Memory B cell (primary cell): Measurements from ENCODE around the gene SLC2A9.

Experiments
- ATAC-seq: fragments of 150-1000 bp; cut with Tn5 transposase; 2 replicates; pipeline ENCODE4 v1.10.0; 2021; ENCODE audit warnings: low read depth, mild to moderate bottlenecking, moderate library complexity
- DNase-seq, 2 donors: peaks; one replicate each; pipeline ENCODE4 v3.0.0; 2022; ENCODE audit warnings: low spot score in 2 of 2
- H3K27ac Mint-ChIP-seq: one replicate; pipeline ENCODE4 v1.8.0; 2022; ENCODE audit warnings: mild to moderate bottlenecking, moderate library complexity, mixed read lengths
- H3K27me3 Mint-ChIP-seq: one replicate; pipeline ENCODE4 v1.8.0; 2022; ENCODE audit warnings: mixed read lengths
- H3K36me3 Mint-ChIP-seq: one replicate; pipeline ENCODE4 v1.8.0; 2022; ENCODE audit warnings: mild to moderate bottlenecking, mixed read lengths
- H3K4me1 Mint-ChIP-seq: one replicate; pipeline ENCODE4 v1.8.0; 2022; ENCODE audit warnings: mixed read lengths
- H3K4me3 Mint-ChIP-seq: one replicate; pipeline ENCODE4 v1.8.0; 2022; ENCODE audit warnings: mild to moderate bottlenecking, moderate library complexity, mixed read lengths
- H3K9me3 Mint-ChIP-seq: one replicate; pipeline ENCODE4 v1.8.0; 2022; ENCODE audit warnings: mixed read lengths

SLC2A9 gene

GRCh38 chr4:10020871-10021652, at the start of gene SLC2A9:
Gene SLC2A9 (minus strand): TSS chr4:10021497. CDS start chr4:10021429, 68 bp downstream.
- DNase-seq = no peak
- no peak for ATAC-seq
- peaks cover 24% of the 10 kb centered on the region for H3K4me1 Mint-ChIP-seq

GRCh38 chr4:10069075-10069642, 47.9 kb upstream of the SLC2A9 start:
- Mint-ChIP-seq H3K36me3 (peaks cover 18% of the 10 kb centered on the region), H3K27ac (no peak overlapping the region), H3K27me3 (no peaks in the 10 kb centered on the region), H3K4me3 (no peak overlapping the region), H3K4me1 (peaks cover 2% of the 10 kb centered on the region), H3K9me3 (no peaks in the 10 kb centered on the region)
- no peak for DNase-seq
- no peak for ATAC-seq

More at GRCh38 chr4:10020871-10021652, at the start of gene SLC2A9:
- H3K36me3 Mint-ChIP-seq = no peaks in the 10 kb centered on the region
- no peaks in the 10 kb centered on the region for H3K9me3 Mint-ChIP-seq
- no peak within 1 kb of the TSS for H3K4me3 Mint-ChIP-seq
- H3K27me3 Mint-ChIP-seq = no peaks in the 10 kb centered on the region
- H3K27ac Mint-ChIP-seq = no peak within 1 kb of the TSS

GRCh38 chr4:10066670-10067651, 45.7 kb upstream of the SLC2A9 start:
- Mint-ChIP-seq H3K27ac (no peak overlapping the region), H3K9me3 (no peaks in the 10 kb centered on the region), H3K4me1 (no peaks in the 10 kb centered on the region), H3K4me3 (no peak overlapping the region), H3K36me3 (peaks cover 16% of the 10 kb centered on the region), H3K27me3 (no peaks in the 10 kb centered on the region)
- DNase-seq = no peak
- no peak for ATAC-seq

- Mint-ChIP-seq H3K27me3 (no peaks in the 10 kb centered on the region), H3K27ac (no peak overlapping the region), H3K36me3 (peaks cover 23% of the 10 kb centered on the region), H3K4me1 (peaks cover 2% of the 10 kb centered on the region), H3K4me3 (no peak overlapping the region), H3K9me3 (no peaks in the 10 kb centered on the region)
- DNase-seq = no peak
- no peak for ATAC-seq
These were observed 44.9 kb upstream of the SLC2A9 start for GRCh38 chr4:10066206-10066605.

- H3K27me3 Mint-ChIP-seq = no peaks in the 10 kb centered on the region
- no peak for ATAC-seq
- H3K4me1 Mint-ChIP-seq = peaks cover 2% of the 10 kb centered on the region
- H3K36me3 Mint-ChIP-seq = peaks cover 23% of the 10 kb centered on the region
- DNase-seq = no peak
- no peak overlapping the region for H3K27ac Mint-ChIP-seq
- no peak overlapping the region for H3K4me3 Mint-ChIP-seq
- H3K9me3 Mint-ChIP-seq = no peaks in the 10 kb centered on the region
These were observed 42.4 kb upstream of the SLC2A9 start for GRCh38 chr4:10063544-10064300.

GRCh38 chr4:10061650-10062415, 40.5 kb upstream of the SLC2A9 start:
- no peak overlapping the region for H3K4me3 Mint-ChIP-seq
- H3K27me3 Mint-ChIP-seq = no peaks in the 10 kb centered on the region
- H3K9me3 Mint-ChIP-seq = no peaks in the 10 kb centered on the region
- peaks cover 2% of the 10 kb centered on the region for H3K4me1 Mint-ChIP-seq
- DNase-seq (no peak), ATAC-seq (no peak)
- peaks cover 22% of the 10 kb centered on the region for H3K36me3 Mint-ChIP-seq
- peak overlapping the region; percentile 48 for H3K27ac Mint-ChIP-seq

- Mint-ChIP-seq H3K4me3 (no peak overlapping the region), H3K4me1 (peaks cover 5% of the 10 kb centered on the region), H3K36me3 (peaks cover 26% of the 10 kb centered on the region), H3K27ac (no peak overlapping the region), H3K27me3 (no peaks in the 10 kb centered on the region), H3K9me3 (no peaks in the 10 kb centered on the region)
- DNase-seq = no peak
- no peak for ATAC-seq
These were observed 37.1 kb upstream of the SLC2A9 start for GRCh38 chr4:10058371-10058770.

- Mint-ChIP-seq H3K4me3 (no peak overlapping the region), H3K9me3 (no peaks in the 10 kb centered on the region), H3K27ac (no peak overlapping the region), H3K27me3 (no peaks in the 10 kb centered on the region), H3K4me1 (peaks cover 5% of the 10 kb centered on the region), H3K36me3 (peaks cover 30% of the 10 kb centered on the region)
- ATAC-seq (no peak), DNase-seq (no peak)
These were observed 35.7 kb upstream of the SLC2A9 start for GRCh38 chr4:10057023-10057395.

GRCh38 chr4:10056334-10057022, 35.2 kb upstream of the SLC2A9 start:
- no peak for DNase-seq
- no peaks in the 10 kb centered on the region for H3K9me3 Mint-ChIP-seq
- H3K27ac Mint-ChIP-seq = no peak overlapping the region
- no peak for ATAC-seq
- H3K36me3 Mint-ChIP-seq = peaks cover 29% of the 10 kb centered on the region
- H3K27me3 Mint-ChIP-seq = no peaks in the 10 kb centered on the region
- H3K4me3 Mint-ChIP-seq = no peak overlapping the region
- peaks cover 5% of the 10 kb centered on the region for H3K4me1 Mint-ChIP-seq

- no peaks in the 10 kb centered on the region for H3K27me3 Mint-ChIP-seq
- no peak overlapping the region for H3K27ac Mint-ChIP-seq
- ATAC-seq (no peak), DNase-seq (no peak)
- H3K36me3 Mint-ChIP-seq = peaks cover 27% of the 10 kb centered on the region
- no peak overlapping the region for H3K4me3 Mint-ChIP-seq
- peaks cover 3% of the 10 kb centered on the region for H3K4me1 Mint-ChIP-seq
- H3K9me3 Mint-ChIP-seq = no peaks in the 10 kb centered on the region
These were observed 34.6 kb upstream of the SLC2A9 start for GRCh38 chr4:10055871-10056270.

GRCh38 chr4:10054571-10055041, 33.3 kb upstream of the SLC2A9 start:
- DNase-seq (no peak), ATAC-seq (no peak)
- Mint-ChIP-seq H3K4me1 (peaks cover 3% of the 10 kb centered on the region), H3K9me3 (no peaks in the 10 kb centered on the region), H3K27ac (no peak overlapping the region), H3K4me3 (no peak overlapping the region), H3K36me3 (peaks cover 29% of the 10 kb centered on the region), H3K27me3 (no peaks in the 10 kb centered on the region)

GRCh38 chr4:10053635-10054453, 32.5 kb upstream of the SLC2A9 start:
- H3K9me3 Mint-ChIP-seq = no peaks in the 10 kb centered on the region
- ATAC-seq = no peak

More at GRCh38 chr4:10053635-10054453, 32.5 kb upstream of the SLC2A9 start:
- Mint-ChIP-seq H3K27ac (no peak overlapping the region), H3K4me1 (peaks cover 3% of the 10 kb centered on the region), H3K27me3 (no peaks in the 10 kb centered on the region), H3K36me3 (peaks cover 29% of the 10 kb centered on the region), H3K4me3 (no peak overlapping the region)
- no peak for DNase-seq
